Fibroblast of lung (primary cell): ENCODE data around the gene TIFAB.

ENCODE experiments used
- CTCF ChIP-seq, 2 donors: IDR thresholded peaks in 1 of 2; conservative IDR thresholded peaks in 1 of 2; 1 replicate in 1 of 2; 2 replicates in 1 of 2; pipeline ENCODE4 v1.5.1; 2011 to 2012; ENCODE audit warnings: low read length in 2 of 2, control low read depth in 1 of 2, inconsistent platforms in 1 of 2, low read depth in 1 of 2, mild to moderate bottlenecking in 1 of 2
- EZH2 ChIP-seq: IDR thresholded peaks from 2 replicates; pipeline ENCODE4 v1.5.1; 2012; ENCODE audit warnings: low read length, control low read depth, mild to moderate bottlenecking; ENCODE audit errors: missing control alignments

DNA sequence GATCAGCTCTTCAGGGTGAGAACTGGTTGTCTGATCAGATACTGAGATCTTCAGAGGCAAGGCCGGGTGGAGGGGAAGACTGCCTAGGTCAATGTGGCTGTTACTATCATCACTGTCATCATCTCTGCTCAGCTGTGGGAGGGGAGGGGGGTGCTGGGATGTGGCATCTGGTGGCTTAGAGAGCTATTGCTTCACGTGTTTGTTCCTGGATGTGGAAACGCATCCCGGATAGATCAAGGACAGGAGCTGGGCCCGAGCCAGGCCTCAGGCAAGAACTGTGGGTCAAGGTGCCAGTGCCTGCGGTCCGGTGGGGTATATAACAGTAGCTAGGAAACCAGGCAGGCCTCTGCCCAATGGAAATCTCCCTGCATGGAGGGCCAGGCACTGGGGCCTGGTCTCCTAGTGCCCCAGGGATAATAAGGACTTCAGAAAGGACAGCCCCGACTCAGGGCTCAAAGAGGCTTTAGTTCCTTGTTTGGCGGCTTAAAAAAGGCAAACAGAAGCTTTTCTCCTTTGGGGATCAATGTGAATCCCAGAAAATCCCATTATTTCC is 30.3 kb upstream of the TIFAB start:
- no peak for TF ChIP-seq CTCF (conservative IDR thresholded peaks at IDR 0.05 in 1 of 2, IDR thresholded peaks at IDR 0.05 in 1 of 2; ENCODE audit: low read depth in 1 of 2, low read length in 2 of 2)
- no peak for TF ChIP-seq EZH2
